VCaP (cell line): ENCODE data around the gene MED20.

Source experiments
- H3K27ac ChIP-seq: fragments of 450-650 bp; 2 replicates; pipeline ENCODE4 v1.5.1; 2017
- TF ChIP-seq, protein P1 (sequence below): fragments of 450-650 bp; conservative IDR thresholded peaks from 2 replicates; pipeline ENCODE4 v1.5.1; 2017; ENCODE audit warnings: mild to moderate bottlenecking, moderate library complexity

Gene MED20

GRCh38 chr6:41947581-41948220 is 26.8 kb upstream of the MED20 start:
- TF ChIP-seq, protein P1, sequence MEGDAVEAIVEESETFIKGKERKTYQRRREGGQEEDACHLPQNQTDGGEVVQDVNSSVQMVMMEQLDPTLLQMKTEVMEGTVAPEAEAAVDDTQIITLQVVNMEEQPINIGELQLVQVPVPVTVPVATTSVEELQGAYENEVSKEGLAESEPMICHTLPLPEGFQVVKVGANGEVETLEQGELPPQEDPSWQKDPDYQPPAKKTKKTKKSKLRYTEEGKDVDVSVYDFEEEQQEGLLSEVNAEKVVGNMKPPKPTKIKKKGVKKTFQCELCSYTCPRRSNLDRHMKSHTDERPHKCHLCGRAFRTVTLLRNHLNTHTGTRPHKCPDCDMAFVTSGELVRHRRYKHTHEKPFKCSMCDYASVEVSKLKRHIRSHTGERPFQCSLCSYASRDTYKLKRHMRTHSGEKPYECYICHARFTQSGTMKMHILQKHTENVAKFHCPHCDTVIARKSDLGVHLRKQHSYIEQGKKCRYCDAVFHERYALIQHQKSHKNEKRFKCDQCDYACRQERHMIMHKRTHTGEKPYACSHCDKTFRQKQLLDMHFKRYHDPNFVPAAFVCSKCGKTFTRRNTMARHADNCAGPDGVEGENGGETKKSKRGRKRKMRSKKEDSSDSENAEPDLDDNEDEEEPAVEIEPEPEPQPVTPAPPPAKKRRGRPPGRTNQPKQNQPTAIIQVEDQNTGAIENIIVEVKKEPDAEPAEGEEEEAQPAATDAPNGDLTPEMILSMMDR = no peak
- no peak overlapping the region for H3K27ac ChIP-seq

- H3K27ac ChIP-seq = no peak overlapping the region
- TF ChIP-seq, protein P1 = no peak
Measured at GRCh38 chr6:41943456-41943855, 22.5 kb upstream of the MED20 start.

DNA sequence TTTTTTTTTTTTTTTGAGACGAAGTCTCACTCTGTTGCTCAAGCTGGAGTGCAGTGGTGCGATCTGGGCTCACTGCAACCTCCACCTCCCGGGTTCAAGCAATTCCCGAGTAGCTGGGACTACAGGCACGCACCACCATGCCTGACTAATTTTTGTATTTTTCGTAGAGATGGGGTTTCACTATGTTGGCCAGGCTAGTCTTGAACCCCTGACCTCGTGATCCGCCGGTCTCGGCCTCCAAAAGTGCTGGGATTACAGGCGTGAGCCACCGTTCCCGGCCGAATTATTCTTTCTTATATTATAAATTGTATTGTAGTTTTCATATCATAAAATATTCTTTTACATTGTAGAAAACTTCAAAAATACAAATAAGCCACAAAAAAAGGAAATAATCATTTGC is 21.9 kb upstream of the MED20 start:
- peak overlapping the region; percentile 62 for H3K27ac ChIP-seq

DNA sequence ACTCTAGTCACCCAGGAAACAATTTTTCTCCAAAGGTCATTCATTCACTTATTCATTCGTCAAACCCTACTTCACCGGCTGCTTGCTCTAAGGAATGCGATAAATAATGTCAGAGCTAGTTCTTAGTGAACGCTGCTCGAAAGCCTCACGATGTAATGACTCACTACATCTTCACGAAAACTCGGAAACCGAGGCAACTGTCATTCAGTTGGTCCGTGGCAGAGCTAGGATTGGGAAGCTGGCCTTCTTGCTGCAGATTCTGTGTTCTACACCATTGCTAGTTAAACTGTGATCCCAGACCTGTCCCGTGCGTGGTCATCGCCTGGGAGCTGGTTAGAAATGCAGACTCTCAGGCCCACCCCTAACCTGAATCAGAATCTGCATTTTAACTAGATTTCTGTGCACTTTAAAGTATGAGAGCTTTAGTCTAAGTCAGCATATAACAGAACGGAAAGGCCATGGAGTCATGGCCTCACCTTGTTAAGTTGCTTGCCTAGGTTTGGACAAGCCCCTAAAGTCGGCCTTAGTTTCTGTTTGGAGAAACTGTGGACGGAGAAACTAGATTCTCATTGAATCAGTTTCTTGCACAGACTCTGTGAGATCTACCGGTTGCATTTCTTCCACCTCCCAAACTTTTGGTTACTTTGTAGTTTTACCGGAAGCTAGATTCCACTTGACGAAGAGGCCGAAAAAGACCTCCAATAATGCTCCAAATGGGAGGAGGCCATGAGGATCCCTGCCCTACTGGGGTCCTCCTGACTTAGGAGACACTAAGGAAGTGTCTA is 21.3 kb upstream of the MED20 start:
- H3K27ac ChIP-seq = peak overlapping the region; percentile 62
- TF ChIP-seq, protein P1 = no peak

DNA sequence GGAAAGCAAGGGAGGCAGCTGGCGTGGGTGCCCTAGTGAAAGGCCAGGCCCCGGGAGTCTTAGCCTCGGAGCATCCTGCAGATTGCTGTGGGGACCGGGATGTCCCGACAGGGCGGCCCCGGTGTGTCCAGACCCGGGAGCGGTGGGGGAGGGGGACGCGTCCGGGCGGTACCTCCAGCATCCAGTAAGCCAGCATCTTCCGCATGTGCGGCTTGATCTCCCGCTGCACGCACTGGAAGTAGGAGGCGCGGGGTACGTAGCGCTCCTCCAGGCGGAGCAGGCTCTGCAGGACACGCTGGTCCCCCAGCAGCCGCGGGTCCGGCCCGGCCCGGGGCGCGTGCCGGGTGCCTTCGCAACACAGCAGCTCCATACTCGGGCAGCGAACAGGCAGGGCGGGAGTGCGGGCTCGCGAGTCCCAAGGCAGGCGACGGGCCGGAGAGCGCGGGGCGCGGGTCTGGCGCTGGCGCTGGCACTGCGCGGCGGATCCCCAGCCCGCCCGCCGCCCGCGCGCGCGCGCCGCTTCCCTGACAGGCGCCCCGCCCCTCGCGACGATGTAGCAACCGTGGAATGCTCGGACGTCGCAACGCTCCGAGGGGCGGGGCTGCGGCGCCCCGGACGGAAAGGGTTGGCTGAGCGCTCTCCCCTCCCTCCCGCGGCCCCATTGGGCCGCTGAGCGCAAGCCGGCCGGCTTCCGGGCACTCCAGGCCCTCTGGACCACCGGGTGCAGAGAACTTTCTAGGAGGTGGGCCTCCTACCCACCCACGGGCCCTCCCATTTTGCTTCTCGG is 20.5 kb upstream of the MED20 start, which contains the start of gene CCND3:
TSS of gene CCND3 (minus strand) at position 529 of the 787 bp plus-strand sequence. CDS start at position 370, 159 bp downstream.
- TF ChIP-seq, protein P1 = no peak
- H3K27ac ChIP-seq = peak within 1 kb of the TSS; percentile 62

GRCh38 chr6:41940759-41941279 is 19.9 kb upstream of the MED20 start:
- TF ChIP-seq, protein P1 = no peak
- peak overlapping the region; percentile 62 for H3K27ac ChIP-seq

- H3K27ac ChIP-seq = peak overlapping the region; percentile 62
- TF ChIP-seq, protein P1 = no peak
Measured at GRCh38 chr6:41939848-41940758, 19.2 kb upstream of the MED20 start.
